Adrenal gland (tissue), 5 donors: ENCODE measurements around the gene INSRR.

Source experiments
- POLR2A ChIP-seq, 2 donors: fragments of 450-650 bp; IDR thresholded peaks; one replicate each; pipeline ENCODE4 v1.6.1; 2017; ENCODE audit warnings: antibody characterized with exemption in 2 of 2, mild to moderate bottlenecking in 2 of 2, moderate library complexity in 1 of 2
- TF ChIP-seq, protein P1 (sequence below), 6 experiments: fragments of 450-650 bp in 4 of 6; fragments of 200-600 bp in 2 of 6; sonication (generic) in 1 of 6; IDR thresholded peaks; 1 replicate in 5 of 6; 2 replicates in 1 of 6; pipeline versions ENCODE4 v1.5.1 to v1.8.0; 2016 to 2021; ENCODE audit warnings: antibody characterized with exemption in 6 of 6, mild to moderate bottlenecking in 2 of 6, moderate library complexity in 1 of 6
- donor health status: DM: no; HTN: no; CAD: no.

DNA sequence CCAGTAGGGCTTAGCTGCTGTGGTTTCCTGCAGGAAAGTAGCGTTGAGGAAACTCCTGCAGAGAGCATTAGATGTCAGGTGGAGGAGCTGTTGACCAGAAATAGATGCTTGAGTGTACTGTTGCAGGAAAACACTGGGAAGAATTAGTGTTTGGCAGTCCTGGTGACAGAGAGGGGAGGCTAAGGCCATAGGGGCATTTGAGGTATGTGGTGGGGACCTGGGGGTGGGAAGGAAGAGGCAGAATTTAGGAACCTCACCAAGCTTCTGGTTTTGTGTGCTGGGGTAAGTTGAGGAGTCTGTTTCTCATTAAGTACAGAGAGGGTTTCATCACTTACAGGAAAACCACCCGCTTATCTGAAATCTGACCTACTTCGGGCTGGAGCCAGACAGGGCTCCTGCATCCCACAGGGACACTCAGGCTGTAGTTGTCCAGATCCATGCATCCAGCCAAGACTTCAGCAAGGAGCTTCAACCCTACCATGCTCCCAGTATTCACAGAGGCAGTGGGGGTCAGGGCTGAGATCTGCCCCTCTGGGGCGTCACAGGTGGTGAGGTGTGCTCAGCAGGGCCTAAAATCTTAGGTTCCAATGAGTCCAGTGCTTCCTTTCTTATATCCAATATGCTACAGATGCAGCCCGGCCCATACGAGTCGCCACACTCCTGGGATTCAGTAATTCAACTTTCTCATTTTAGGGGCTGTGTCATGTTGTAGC, 57.4 kb downstream of the INSRR start:
- TF ChIP-seq POLR2A (IDR thresholded peaks at IDR 0.05): no peak
- TF ChIP-seq, protein P1, sequence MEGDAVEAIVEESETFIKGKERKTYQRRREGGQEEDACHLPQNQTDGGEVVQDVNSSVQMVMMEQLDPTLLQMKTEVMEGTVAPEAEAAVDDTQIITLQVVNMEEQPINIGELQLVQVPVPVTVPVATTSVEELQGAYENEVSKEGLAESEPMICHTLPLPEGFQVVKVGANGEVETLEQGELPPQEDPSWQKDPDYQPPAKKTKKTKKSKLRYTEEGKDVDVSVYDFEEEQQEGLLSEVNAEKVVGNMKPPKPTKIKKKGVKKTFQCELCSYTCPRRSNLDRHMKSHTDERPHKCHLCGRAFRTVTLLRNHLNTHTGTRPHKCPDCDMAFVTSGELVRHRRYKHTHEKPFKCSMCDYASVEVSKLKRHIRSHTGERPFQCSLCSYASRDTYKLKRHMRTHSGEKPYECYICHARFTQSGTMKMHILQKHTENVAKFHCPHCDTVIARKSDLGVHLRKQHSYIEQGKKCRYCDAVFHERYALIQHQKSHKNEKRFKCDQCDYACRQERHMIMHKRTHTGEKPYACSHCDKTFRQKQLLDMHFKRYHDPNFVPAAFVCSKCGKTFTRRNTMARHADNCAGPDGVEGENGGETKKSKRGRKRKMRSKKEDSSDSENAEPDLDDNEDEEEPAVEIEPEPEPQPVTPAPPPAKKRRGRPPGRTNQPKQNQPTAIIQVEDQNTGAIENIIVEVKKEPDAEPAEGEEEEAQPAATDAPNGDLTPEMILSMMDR (IDR thresholded peaks at IDR 0.05): no peak
